ENCODE measurements around the gene SPTBN1. TPM values are rescaled to one million over a fixed set of nuclear protein-coding genes. Genes with fewer than 3 reads are reported as not detected.
"Not testable (repeated sequence)": the region's sequence is repeated elsewhere in the genome, so short reads cannot be mapped to it uniquely, and the experiment has no call there.

SPTBN1 gene
- total RNA-seq, 1 donor from 2014 or later: 70.3 TPM

DNA sequence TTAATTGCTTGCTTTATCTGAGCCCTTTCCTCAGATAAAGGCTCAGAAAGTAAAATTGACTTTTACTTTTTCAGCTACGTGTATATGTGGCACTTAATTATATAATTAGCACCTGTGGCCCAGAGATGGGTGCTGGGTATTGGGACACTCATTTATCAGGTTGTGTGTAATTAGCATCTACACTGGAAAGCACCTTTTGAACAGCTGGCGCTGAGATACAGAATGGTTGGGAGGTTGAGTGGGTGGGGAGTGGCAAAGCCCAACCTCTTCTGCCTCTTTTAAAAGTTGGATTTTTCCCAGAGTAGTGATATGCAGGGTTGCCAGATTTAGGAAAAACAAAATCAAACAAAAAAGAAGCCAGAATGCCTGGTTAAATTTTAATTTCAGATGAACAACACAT, 23.9 kb downstream of the SPTBN1 start:
- H3K4me3 Mint-ChIP-seq (ENCODE audit: low read depth): no peak overlapping the region
- H3K36me3 Mint-ChIP-seq (ENCODE audit: low read depth): no peaks in the 10 kb centered on the region
- peaks cover 7% of the 10 kb centered on the region for H3K27me3 Mint-ChIP-seq (ENCODE audit: low read depth)
- no peaks in the 10 kb centered on the region for H3K9me3 Mint-ChIP-seq
- H3K27ac Mint-ChIP-seq: no peak overlapping the region
- intact Hi-C loops (cut with micrococcal nuclease): no loop called here
- no peak for DNase-seq (ENCODE audit: low spot score)
- H3K4me1 Mint-ChIP-seq (ENCODE audit: low read depth): no peaks in the 10 kb centered on the region

DNA sequence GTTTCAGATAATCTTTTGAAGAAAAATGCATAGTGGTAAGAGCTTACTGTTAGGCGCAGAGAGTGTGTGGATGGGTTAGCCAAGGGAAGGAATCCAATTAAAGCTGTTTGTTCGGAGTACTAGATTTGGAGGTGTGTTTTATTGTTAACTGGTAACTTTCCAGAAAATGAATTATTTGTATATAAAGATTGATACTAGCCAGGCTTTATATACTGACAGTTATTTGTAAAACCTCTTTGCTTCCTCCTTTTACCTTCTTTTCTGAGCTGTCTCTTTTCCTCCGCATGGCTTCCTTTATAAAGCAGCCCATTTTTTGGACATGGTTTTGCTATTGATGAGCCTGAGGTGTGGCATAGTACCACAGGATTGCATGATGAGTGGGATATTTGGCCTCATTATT, 25.6 kb downstream of the SPTBN1 start:
- H3K36me3 Mint-ChIP-seq (ENCODE audit: low read depth): no peaks in the 10 kb centered on the region
- H3K4me3 Mint-ChIP-seq (ENCODE audit: low read depth): no peak overlapping the region
- H3K4me1 Mint-ChIP-seq (ENCODE audit: low read depth): no peaks in the 10 kb centered on the region
- H3K27me3 Mint-ChIP-seq (ENCODE audit: low read depth): peaks cover 7% of the 10 kb centered on the region
- no peak overlapping the region for H3K27ac Mint-ChIP-seq
- intact Hi-C loops (cut with micrococcal nuclease): no loop called here
- no peaks in the 10 kb centered on the region for H3K9me3 Mint-ChIP-seq
- no peak for DNase-seq (ENCODE audit: low spot score)

DNA sequence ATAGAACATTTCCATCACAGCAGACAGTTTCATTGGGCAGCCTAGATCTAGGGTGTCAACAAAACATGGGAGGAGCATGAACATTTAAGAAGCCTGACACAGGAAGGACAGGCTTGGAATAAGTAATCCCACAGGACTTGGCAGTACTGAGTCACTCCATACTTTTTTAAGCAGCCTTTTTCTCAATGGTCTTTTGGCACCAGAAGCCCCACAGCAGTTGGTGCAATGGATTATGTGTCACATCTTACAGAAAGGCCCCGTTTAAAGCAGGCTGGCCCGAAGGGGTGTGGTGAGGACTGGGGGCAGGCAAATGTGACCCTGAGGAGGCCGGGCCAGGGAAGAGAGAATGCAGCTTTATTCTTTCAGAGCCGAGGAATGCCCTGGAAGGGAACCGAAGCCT, 26.6 kb downstream of the SPTBN1 start:
- DNase-seq (ENCODE audit: low spot score): no peak
- Mint-ChIP-seq H3K27ac (no peak overlapping the region), H3K27me3 (ENCODE audit: low read depth) (peaks cover 7% of the 10 kb centered on the region), H3K4me3 (ENCODE audit: low read depth) (no peak overlapping the region), H3K4me1 (ENCODE audit: low read depth) (no peaks in the 10 kb centered on the region), H3K36me3 (ENCODE audit: low read depth) (no peaks in the 10 kb centered on the region), H3K9me3 (no peaks in the 10 kb centered on the region)
- intact Hi-C loops (cut with micrococcal nuclease): no loop called here

DNA sequence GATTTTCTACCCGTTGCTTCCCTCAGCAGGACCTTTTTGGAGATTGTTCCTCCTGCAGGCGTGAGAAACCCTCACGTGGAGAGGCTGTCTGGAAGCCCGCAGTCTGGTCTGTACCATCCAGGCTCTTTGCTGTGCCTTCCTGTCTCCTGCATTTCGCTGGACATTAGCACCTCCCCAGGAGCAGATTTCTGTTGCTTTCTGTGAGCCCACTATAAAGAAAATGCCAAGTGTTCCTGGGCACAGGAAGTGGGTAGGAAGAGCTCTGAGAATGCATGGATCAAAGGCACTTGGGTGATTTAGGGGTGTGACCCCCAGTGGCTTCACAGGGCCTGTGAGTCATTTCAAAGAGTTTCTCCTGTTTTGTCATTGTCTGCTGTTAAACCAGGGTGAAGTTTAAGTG, 27.3 kb downstream of the SPTBN1 start:
- no peaks in the 10 kb centered on the region for H3K9me3 Mint-ChIP-seq
- H3K36me3 Mint-ChIP-seq (ENCODE audit: low read depth): no peaks in the 10 kb centered on the region
- no peak for DNase-seq (ENCODE audit: low spot score)
- H3K4me1 Mint-ChIP-seq (ENCODE audit: low read depth): no peaks in the 10 kb centered on the region
- H3K27me3 Mint-ChIP-seq (ENCODE audit: low read depth): peaks cover 8% of the 10 kb centered on the region
- H3K27ac Mint-ChIP-seq: no peak overlapping the region
- intact Hi-C loops (cut with micrococcal nuclease): no loop called here
- H3K4me3 Mint-ChIP-seq (ENCODE audit: low read depth): no peak overlapping the region

DNA sequence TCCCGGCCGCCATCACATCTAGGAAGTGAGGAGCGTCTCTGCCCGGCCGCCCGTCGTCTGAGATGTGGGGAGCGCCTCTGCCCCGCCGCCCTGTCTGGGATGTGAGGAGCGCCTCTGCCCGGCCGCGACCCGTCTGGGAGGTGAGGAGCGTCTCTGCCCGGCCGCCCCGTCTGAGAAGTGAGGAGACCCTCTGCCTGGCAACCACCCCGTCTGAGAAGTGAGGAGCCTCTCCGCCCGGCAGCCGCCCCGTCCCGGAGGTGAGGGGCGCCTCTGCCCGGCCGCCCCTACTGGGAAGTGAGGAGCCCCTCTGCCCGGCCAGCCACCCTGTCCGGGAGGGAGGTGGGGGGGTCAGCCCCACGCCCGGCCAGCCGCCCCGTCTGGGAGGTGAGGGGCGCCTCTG, 29.6 kb downstream of the SPTBN1 start:
- H3K4me1 Mint-ChIP-seq (ENCODE audit: low read depth): not testable (repeated sequence)

DNA sequence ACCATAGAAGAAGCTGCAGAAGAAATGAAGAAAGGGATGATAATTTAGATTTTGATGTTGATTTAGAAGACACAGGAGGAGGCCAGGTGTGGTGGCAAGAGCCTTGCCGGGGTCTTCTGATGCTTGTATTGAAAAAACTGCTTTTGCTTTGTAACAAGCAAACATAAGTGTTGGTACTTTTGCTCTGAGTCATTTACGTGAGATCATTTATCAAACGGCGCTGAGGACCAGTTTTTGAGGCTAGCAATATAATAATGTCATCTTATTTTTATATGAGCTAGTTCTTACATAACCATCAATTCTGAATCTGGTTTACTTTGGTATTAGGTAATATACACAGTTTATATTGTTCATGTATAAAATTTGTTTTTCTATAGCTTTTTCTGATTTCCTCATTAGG, 30.6 kb downstream of the SPTBN1 start:
- H3K27me3 Mint-ChIP-seq (ENCODE audit: low read depth): peaks cover 10% of the 10 kb centered on the region
- no peaks in the 10 kb centered on the region for H3K9me3 Mint-ChIP-seq
- intact Hi-C loops (cut with micrococcal nuclease): no loop called here
- no peaks in the 10 kb centered on the region for H3K36me3 Mint-ChIP-seq (ENCODE audit: low read depth)
- H3K4me3 Mint-ChIP-seq (ENCODE audit: low read depth): no peak overlapping the region
- H3K27ac Mint-ChIP-seq: no peak overlapping the region
- no peaks in the 10 kb centered on the region for H3K4me1 Mint-ChIP-seq (ENCODE audit: low read depth)
- DNase-seq (ENCODE audit: low spot score): no peak

More for the DNA sequence above, 29.6 kb downstream of the SPTBN1 start:
- H3K27me3 Mint-ChIP-seq (ENCODE audit: low read depth): peaks cover 12% of the 10 kb centered on the region
- H3K4me3 Mint-ChIP-seq (ENCODE audit: low read depth); intact Hi-C loops (cut with micrococcal nuclease); DNase-seq (ENCODE audit: low spot score); H3K27ac Mint-ChIP-seq; H3K36me3 Mint-ChIP-seq (ENCODE audit: low read depth); H3K9me3 Mint-ChIP-seq: not testable (repeated sequence)

DNA sequence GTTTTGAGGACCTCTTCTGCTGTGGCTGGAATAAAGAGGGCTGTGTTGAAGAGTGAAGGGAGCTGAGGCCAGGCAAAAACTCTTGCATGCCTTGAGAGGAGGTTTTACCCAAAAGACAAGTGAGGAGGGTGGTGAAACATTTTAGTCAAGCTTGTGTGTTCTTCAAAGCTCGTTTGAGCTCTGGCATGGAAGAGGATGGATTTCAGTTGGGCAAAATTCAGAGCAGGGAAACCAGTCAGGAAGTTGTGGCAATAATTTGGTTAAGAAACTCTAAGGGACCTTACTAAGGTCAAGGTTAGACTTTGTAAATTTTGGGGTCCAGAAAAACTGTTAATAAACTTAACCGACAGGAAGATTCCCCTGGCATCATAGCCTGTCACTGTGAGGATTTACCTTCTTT, 34.7 kb downstream of the SPTBN1 start:
- intact Hi-C loops (cut with micrococcal nuclease): no loop called here
- Mint-ChIP-seq H3K27ac (no peak overlapping the region), H3K9me3 (no peaks in the 10 kb centered on the region), H3K27me3 (ENCODE audit: low read depth) (peaks cover 17% of the 10 kb centered on the region), H3K4me3 (ENCODE audit: low read depth) (no peak overlapping the region), H3K36me3 (ENCODE audit: low read depth) (no peaks in the 10 kb centered on the region), H3K4me1 (ENCODE audit: low read depth) (no peaks in the 10 kb centered on the region)
- DNase-seq (ENCODE audit: low spot score): no peak

DNA sequence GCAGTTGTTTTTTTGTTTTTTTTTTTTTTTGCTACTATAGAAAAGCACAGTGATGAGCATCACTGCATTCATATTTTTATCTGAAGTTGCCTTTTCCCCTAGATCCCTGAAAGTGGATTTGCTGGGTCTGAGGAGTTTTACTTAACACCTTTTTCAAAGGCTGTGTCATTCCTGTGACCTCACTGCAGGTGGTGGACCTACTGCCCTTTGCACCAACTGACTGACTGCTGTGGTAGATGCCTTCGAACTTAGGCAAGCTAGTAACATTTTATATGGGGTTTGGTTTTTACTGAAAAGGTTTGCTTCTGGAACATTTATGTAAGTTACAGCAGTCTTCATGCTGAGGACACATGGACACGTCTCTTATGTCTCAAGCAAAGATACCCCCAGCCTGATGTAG, 36.2 kb downstream of the SPTBN1 start:
- no peak for DNase-seq (ENCODE audit: low spot score)
- peaks cover 24% of the 10 kb centered on the region for H3K27me3 Mint-ChIP-seq (ENCODE audit: low read depth)
- no peak overlapping the region for H3K27ac Mint-ChIP-seq
- H3K36me3 Mint-ChIP-seq (ENCODE audit: low read depth): no peaks in the 10 kb centered on the region
- H3K9me3 Mint-ChIP-seq: no peaks in the 10 kb centered on the region
- H3K4me1 Mint-ChIP-seq (ENCODE audit: low read depth): no peaks in the 10 kb centered on the region
- H3K4me3 Mint-ChIP-seq (ENCODE audit: low read depth): no peak overlapping the region
- intact Hi-C loops (cut with micrococcal nuclease): no loop called here

DNA sequence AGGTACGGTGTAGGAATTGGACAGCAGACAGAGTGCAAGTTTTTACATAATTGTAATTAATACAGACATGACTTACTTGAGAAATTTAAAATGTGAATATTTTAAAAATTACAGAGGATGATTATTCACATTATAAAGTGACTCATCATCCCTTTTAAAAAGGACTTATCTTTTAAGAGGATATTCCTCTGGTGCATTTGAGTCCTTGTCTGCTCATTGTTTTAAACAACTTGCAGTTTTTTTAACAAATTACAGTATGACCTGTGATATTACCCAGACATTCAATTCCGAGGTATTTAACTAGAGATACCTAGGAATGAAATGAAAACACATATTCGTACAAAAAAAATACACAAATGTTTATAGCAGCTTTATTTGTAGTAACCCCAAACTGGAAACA, 38.0 kb downstream of the SPTBN1 start:
- Mint-ChIP-seq H3K9me3 (no peaks in the 10 kb centered on the region), H3K4me1 (ENCODE audit: low read depth) (no peaks in the 10 kb centered on the region), H3K27me3 (ENCODE audit: low read depth) (peaks cover 30% of the 10 kb centered on the region), H3K27ac (no peak overlapping the region), H3K36me3 (ENCODE audit: low read depth) (no peaks in the 10 kb centered on the region), H3K4me3 (ENCODE audit: low read depth) (no peak overlapping the region)
- intact Hi-C loops (cut with micrococcal nuclease): no loop called here
- DNase-seq (ENCODE audit: low spot score): no peak

DNA sequence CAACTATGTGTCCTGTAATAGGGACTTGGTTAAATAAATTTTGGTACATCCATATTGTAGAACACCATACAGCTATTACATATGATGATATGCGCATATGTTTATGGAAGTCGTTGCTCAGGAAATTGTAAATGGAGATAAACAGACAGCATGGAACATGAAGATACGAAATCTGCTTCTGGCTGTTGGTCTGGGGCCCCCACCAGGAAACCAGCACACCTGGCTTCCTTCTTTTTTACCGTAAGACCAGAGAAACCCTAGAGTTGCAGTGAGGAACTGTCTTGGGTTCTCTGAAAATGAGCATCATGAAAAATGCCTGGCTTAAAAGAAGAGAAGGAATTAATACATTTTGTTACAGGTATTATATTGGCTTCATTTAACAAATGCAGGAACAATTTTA, 40.8 kb downstream of the SPTBN1 start:
- no peak for DNase-seq (ENCODE audit: low spot score)
- H3K27ac Mint-ChIP-seq: no peak overlapping the region
- no peaks in the 10 kb centered on the region for H3K9me3 Mint-ChIP-seq
- H3K36me3 Mint-ChIP-seq (ENCODE audit: low read depth): no peaks in the 10 kb centered on the region
- H3K4me3 Mint-ChIP-seq (ENCODE audit: low read depth): no peak overlapping the region
- no peaks in the 10 kb centered on the region for H3K4me1 Mint-ChIP-seq (ENCODE audit: low read depth)
- intact Hi-C loops (cut with micrococcal nuclease): no loop called here
- peaks cover 38% of the 10 kb centered on the region for H3K27me3 Mint-ChIP-seq (ENCODE audit: low read depth)

DNA sequence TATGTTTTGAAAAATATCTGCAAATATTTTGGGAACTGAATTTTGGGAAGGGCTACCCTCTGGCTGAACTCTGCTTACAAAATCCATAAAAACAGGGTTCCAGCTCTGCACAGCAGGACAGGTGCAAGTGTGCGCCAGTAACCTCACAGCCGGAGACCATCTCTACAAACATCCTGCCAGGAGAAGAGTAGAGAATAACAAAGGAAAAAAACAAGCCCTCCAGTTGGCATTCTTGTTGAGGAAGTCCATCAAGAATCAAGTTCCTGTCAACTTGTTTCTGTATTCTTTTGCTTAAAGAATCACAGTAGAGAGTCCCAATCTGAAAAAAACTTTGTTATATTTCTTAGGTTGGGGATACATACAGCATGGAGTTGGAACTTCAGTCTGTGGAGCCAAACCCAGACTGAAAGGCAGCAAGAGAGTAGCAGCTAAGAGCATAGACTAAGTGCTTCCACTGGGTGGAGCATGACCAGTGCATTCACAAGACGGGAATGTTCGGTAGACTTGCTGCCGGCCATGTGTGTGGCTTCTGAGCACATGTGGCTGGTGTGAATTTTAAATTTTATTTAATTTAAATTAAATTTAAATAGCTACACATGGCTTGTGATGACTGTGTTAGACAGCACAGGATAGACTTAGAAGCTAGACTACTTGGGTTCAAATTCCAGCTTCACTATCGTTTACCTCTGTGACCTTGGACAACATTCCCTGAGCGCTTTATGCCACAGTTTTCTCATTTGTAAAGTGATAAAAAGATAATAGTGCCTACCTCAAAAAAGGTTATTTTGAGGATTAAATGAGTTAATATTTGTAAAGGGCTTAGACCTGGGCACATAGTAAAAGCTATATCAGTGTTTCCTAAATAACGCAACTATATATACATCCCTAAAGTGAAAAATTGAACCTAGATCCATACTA, 41.9 kb downstream of the SPTBN1 start:
- Mint-ChIP-seq H3K27ac (no peak overlapping the region), H3K36me3 (ENCODE audit: low read depth) (no peaks in the 10 kb centered on the region), H3K4me3 (ENCODE audit: low read depth) (no peak overlapping the region), H3K4me1 (ENCODE audit: low read depth) (no peaks in the 10 kb centered on the region), H3K9me3 (no peaks in the 10 kb centered on the region), H3K27me3 (ENCODE audit: low read depth) (peaks cover 36% of the 10 kb centered on the region)
- no peak for DNase-seq (ENCODE audit: low spot score)
- intact Hi-C loops (cut with micrococcal nuclease): no loop called here

DNA sequence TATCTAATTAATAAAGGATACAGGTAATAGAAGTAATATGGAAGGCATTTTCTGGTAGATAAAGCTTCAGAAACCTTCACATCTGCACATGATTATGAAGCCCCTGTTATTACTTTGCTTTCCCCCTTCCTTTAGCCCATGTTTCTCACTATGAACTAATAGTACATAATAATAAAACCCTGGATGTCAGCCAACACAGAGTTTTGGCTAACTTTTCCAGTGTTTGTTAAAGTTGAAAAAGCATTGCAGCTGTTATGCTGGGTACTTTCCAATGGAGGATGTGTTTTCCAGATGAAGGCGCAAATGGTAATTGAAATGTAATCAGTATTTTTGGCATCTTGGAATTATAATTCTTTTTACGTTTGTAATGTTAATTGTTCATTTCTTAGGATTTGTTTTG, 43.5 kb downstream of the SPTBN1 start:
- DNase-seq (ENCODE audit: low spot score): no peak
- no peak overlapping the region for H3K27ac Mint-ChIP-seq
- H3K9me3 Mint-ChIP-seq: no peaks in the 10 kb centered on the region
- H3K36me3 Mint-ChIP-seq (ENCODE audit: low read depth): no peaks in the 10 kb centered on the region
- intact Hi-C loops (cut with micrococcal nuclease): loop anchor here (5.0 kb wide), 1 partner anchor 392 kb away; no protein-coding TSS in a partner anchor
- H3K4me3 Mint-ChIP-seq (ENCODE audit: low read depth): no peak overlapping the region
- no peaks in the 10 kb centered on the region for H3K4me1 Mint-ChIP-seq (ENCODE audit: low read depth)
- H3K27me3 Mint-ChIP-seq (ENCODE audit: low read depth): peaks cover 32% of the 10 kb centered on the region

DNA sequence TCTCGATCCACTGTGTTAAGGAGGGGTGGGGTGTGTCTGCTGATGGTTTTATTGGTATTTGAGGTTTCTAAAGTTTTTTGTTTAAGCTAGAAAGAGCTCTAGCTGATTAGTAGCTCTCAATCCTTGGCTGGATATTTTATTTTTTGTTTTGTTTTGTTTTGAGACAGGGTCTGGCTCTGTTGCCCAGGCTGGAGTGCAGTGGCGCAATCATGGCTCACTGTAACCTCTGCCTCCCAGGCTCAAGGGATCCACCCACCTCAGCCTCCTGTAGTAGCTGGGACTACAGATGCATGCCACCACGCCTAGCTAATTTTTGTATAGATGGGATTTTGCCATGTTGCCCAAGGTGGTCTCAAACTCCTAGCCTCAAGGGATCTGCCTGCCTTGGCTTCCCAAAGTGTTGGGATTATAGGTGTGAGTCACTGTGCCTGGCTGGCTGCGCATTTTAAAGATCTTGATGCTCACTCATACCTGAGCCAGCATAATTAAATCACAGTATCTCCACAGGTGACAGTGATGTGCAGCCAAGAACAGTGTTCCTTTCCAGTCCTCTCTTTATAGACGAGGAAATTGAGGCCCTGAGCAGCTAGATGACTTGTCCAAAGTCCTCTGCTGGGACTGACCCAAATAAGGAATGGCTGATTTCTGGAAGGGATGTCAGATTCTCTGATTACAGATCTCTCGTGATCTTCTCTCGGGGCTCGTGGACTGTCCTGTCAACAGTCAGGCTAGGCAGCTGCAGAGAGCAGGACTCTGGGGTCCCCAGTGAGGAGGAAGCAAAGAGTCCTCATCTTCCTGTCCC, 44.5 kb downstream of the SPTBN1 start:
- H3K9me3 Mint-ChIP-seq: no peaks in the 10 kb centered on the region
- H3K4me1 Mint-ChIP-seq (ENCODE audit: low read depth): no peaks in the 10 kb centered on the region
- H3K27me3 Mint-ChIP-seq (ENCODE audit: low read depth): peaks cover 31% of the 10 kb centered on the region
- H3K36me3 Mint-ChIP-seq (ENCODE audit: low read depth): no peaks in the 10 kb centered on the region
- intact Hi-C loops (cut with micrococcal nuclease): loop anchor here (5.0 kb wide), 1 partner anchor 393 kb away; no protein-coding TSS in a partner anchor
- H3K27ac Mint-ChIP-seq: no peak overlapping the region
- no peak for DNase-seq (ENCODE audit: low spot score)
- no peak overlapping the region for H3K4me3 Mint-ChIP-seq (ENCODE audit: low read depth)

All from activated T-helper 2 cell treated with anti-CD3 and anti-CD28 coated beads, Interferon-gamma antibody, Interleukin-2, Interleukin-4, amounts not matched to agents 10 μg/mL and 5 μg/mL and 100 μg/mL, durations not matched to agents 14 hours and 24 hours and 36 hours (primary cell).